Adrenal gland (tissue), 12 donors: ENCODE results near the gene CST6. TPM values are rescaled to one million over a fixed set of nuclear protein-coding genes. Genes with fewer than 3 reads are reported as not detected.
A peak's percentile ranks its signal among the peaks of the same experiment; 100 is the strongest.

Source experiments
- DNase-seq, 7 donors: peaks; one replicate each; pipeline ENCODE4 v3.0.0-alpha.2; 2019 to 2020
- H3K27ac ChIP-seq, 5 donors: fragments of 200-600 bp; sonication (generic) in 4 of 5; 1 replicate in 3 of 5; 2 replicates in 2 of 5; pipeline versions ENCODE4 v1.5.1 to v1.8.0; 2016 to 2020; ENCODE audit warnings: mild to moderate bottlenecking in 1 of 5
- H3K27me3 ChIP-seq: fragments of 200-600 bp; 2 replicates; pipeline ENCODE4 v1.8.0; 2021
- H3K36me3 ChIP-seq, 2 donors: fragments of 200-600 bp; replicated peaks in 1 of 2; 1 replicate in 1 of 2; 2 replicates in 1 of 2; pipeline versions ENCODE4 v1.5.1 to v1.8.0; 2018 to 2022
- H3K4me1 ChIP-seq, 2 donors: fragments of 200-600 bp; replicated peaks in 1 of 2; 1 replicate in 1 of 2; 2 replicates in 1 of 2; pipeline versions ENCODE4 v1.5.1 to v1.8.0; 2018 to 2021
- H3K4me3 ChIP-seq, 4 donors: fragments of 200-600 bp; sonication (generic) in 3 of 4; one replicate each; pipeline ENCODE4 v1.5.1; 2016 to 2018
- H3K9me3 ChIP-seq, 3 donors: fragments of 200-600 bp; sonication (generic) in 1 of 3; replicated peaks in 1 of 3; 1 replicate in 2 of 3; 2 replicates in 1 of 3; pipeline versions ENCODE4 v1.5.1 to v1.8.0; 2016 to 2021
- POLR2A ChIP-seq, 2 donors: fragments of 450-650 bp; IDR thresholded peaks; one replicate each; pipeline ENCODE4 v1.6.1; 2017; ENCODE audit warnings: antibody characterized with exemption in 2 of 2, mild to moderate bottlenecking in 2 of 2, moderate library complexity in 1 of 2
- WGBS, 4 donors: extraction: QIAGEN DNeasy Blood & Tissue Kit in 2 of 4; methylation state at CpG; one replicate each; pipeline versions ENCODE4 v1.1.5 to v1.1.7; 2013 to 2017; 5-methylcytosine and 5-hydroxymethylcytosine counted together
- intact Hi-C, 2 donors: fragments of 100-400 bp; cut with DNase I; formaldehyde crosslinking; loops; one replicate each; pipeline versions ENCODE4 v1.14.1 to v1.15.0; 2022 to 2023
- polyA plus RNA-seq, 3 donors: library from polyadenylated mRNA; stranded (reverse); fragments of 200-250 nt in 2 of 3; fragments of 350-450 nt in 1 of 3; fragmentation: Illumina TruSeq in 1 of 3; extraction: RNeasy Lipid Tissue Mini Kit (QIAGEN cat#74804) in 1 of 3; gene quantifications; one replicate each; pipeline ENCODE4 v1.2.3, GENCODE V29; 2013 to 2014
- total RNA-seq, 9 donors: library from RNA; depleted of rRNA in 4 of 9; stranded (reverse); fragments of >200 nt in 4 of 9; fragments of 120-200 nt in 1 of 9; fragmentation: NEBNext Ultra II Directional in 1 of 9; extraction: Animal tissue kit (Norgen Biotek cat#: 25700) in 1 of 9; gene quantifications; one replicate each; pipeline versions ENCODE4 v1.1.0 to v1.2.4, GENCODE V29; 2013 to 2023
- TF ChIP-seq, protein P1 (sequence below), 6 experiments: fragments of 450-650 bp in 4 of 6; fragments of 200-600 bp in 2 of 6; sonication (generic) in 1 of 6; IDR thresholded peaks; 1 replicate in 5 of 6; 2 replicates in 1 of 6; pipeline versions ENCODE4 v1.5.1 to v1.8.0; 2016 to 2021; ENCODE audit warnings: antibody characterized with exemption in 6 of 6, mild to moderate bottlenecking in 2 of 6, moderate library complexity in 1 of 6
- donor health status: healthy with polysubstance abuse.
- donor health status: Bipolar disorder and iron deficiency.
- donor health status: DM: yes; HTN: yes; CAD: no.
- donor health status: DM: no; HTN: no; CAD: no.
- donor health status: DM: no; HTN: no; CAD: no.
- donor health status: DM: yes; HTN: yes; CAD: no.

CST6 gene
- total and polyA plus RNA-seq, 12 donors: 0.24 to 0.55 TPM; not detected in 10

DNA sequence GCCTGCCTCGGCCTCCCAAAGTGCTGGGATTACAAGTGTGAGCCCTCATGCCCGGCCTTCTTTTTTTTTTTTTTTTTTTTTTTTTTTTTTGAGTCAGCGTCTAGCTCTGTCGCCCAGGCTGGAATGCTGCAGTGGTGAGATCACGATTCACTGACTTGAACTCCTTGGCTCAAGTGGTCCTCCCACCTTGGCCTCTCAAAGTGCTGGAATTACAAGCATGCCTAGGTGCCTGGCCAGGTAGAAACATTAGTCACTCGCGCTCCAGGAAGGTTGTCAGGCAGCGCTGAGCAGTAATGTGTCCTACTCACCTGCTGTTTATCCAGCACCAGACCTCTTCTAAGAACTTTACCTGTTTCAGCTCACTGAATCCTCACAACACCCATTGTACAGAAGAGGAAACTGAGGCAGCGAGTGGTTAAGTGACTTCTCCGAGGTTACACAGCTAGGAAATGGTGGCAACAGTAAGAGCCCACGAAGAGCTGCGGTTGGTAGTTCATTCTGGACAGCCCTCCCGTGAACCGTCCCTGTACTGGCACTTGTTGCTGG lies 496 bp upstream of the CST6 start:
- Histone ChIP-seq H3K4me1 (peaks cover 0 to 20% of the 10 kb centered on the region in 2 donors), H3K27ac (no peak overlapping the region), H3K4me3 (no peak overlapping the region), H3K27me3 (peaks cover 11% of the 10 kb centered on the region), H3K9me3 (no peaks in the 10 kb centered on the region), H3K36me3 (no peaks in the 10 kb centered on the region)
- WGBS, 4 donors: 41 to 50% (median 44%) methylated on average over 9 to 14 of the region's 14 CpGs
- intact Hi-C loops: no loop called here
- peak in 2 of 7 donors; percentile 47 to 50 for DNase-seq
- TF ChIP-seq POLR2A (IDR thresholded peaks at IDR 0.05): no peak
- TF ChIP-seq, protein P1, sequence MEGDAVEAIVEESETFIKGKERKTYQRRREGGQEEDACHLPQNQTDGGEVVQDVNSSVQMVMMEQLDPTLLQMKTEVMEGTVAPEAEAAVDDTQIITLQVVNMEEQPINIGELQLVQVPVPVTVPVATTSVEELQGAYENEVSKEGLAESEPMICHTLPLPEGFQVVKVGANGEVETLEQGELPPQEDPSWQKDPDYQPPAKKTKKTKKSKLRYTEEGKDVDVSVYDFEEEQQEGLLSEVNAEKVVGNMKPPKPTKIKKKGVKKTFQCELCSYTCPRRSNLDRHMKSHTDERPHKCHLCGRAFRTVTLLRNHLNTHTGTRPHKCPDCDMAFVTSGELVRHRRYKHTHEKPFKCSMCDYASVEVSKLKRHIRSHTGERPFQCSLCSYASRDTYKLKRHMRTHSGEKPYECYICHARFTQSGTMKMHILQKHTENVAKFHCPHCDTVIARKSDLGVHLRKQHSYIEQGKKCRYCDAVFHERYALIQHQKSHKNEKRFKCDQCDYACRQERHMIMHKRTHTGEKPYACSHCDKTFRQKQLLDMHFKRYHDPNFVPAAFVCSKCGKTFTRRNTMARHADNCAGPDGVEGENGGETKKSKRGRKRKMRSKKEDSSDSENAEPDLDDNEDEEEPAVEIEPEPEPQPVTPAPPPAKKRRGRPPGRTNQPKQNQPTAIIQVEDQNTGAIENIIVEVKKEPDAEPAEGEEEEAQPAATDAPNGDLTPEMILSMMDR (IDR thresholded peaks at IDR 0.05): no peak

DNA sequence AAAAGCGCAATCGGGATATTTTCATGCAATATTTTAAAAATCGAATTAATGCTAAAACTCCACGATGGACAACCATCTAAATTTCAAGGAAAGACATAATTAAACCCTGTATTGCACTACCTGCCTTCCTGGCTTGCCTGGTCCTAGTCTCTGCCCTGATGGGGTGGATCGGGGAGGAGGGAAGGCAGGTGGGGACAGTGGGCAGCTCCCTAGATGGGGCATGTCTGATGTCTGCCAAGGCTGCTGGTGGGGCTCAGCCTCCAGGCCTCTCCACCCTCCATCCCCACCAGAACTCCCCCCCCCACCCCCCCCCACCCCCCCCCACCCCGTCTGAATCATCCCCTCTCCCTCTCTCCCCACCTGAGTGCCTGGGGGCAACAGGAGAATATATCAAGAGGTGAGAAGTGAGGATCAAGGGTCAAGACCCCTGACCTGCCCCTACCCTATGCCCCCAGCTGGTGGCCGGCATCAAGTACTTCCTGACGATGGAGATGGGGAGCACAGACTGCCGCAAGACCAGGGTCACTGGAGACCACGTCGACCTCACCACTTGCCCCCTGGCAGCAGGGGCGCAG lies 650 bp downstream of the CST6 start:
- no peak overlapping the region for H3K27ac ChIP-seq
- TF ChIP-seq, protein P1 (IDR thresholded peaks at IDR 0.05): no peak
- TF ChIP-seq POLR2A (IDR thresholded peaks at IDR 0.05): no peak

GRCh38 chr11:66012946-66013761 lies 1.3 kb downstream of the CST6 start:
- TF ChIP-seq, protein P1 (IDR thresholded peaks at IDR 0.05): no peak
- no peak for TF ChIP-seq POLR2A (IDR thresholded peaks at IDR 0.05)
- Histone ChIP-seq H3K9me3 (no peaks in the 10 kb centered on the region), H3K27ac (no peak overlapping the region), H3K36me3 (no peaks in the 10 kb centered on the region), H3K4me1 (peaks cover 0 to 8% of the 10 kb centered on the region in 2 donors), H3K4me3 (no peak overlapping the region), H3K27me3 (peaks cover 11% of the 10 kb centered on the region)
- intact Hi-C loops: no loop called here
- DNase-seq: peak in 1 of 7 donors; percentile 29
- WGBS, 4 donors: 48 to 70% (median 57%) methylated on average over 4 to 12 of the region's 12 CpGs

More for the DNA sequence above, 650 bp downstream of the CST6 start:
- DNase-seq: no peak
- intact Hi-C loops: no loop called here
- 46 to 76% (median 49%) methylated on average over 7 to 12 of the region's 12 CpGs for WGBS, 4 donors
- no peaks in the 10 kb centered on the region for H3K9me3 ChIP-seq
- peaks cover 11% of the 10 kb centered on the region for H3K27me3 ChIP-seq
- H3K36me3 ChIP-seq: no peaks in the 10 kb centered on the region
- peaks cover 0 to 10% of the 10 kb centered on the region in 2 donors for H3K4me1 ChIP-seq
- peak overlapping the region in 1 of 4 donors; percentile 23 for H3K4me3 ChIP-seq

DNA sequence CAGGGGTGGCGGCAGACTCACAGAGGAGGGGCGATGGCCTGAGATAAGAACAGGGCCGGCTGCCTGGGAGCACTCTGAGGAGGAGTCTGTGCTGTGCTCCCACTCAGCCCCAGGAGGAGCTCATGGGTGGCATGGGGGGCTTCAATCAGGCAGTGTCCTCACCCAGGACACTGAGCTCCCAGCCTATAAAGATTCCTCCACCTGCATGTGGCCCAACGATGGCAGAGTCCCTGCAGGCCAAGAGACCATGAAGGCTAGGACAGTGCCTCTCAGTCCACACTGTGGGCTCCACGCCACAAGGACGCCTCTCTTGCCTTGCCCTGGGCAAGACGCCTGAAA lies 1.9 kb downstream of the CST6 start:
- 62 to 77% (median 69%) methylated on average over 6 to 7 of the region's 7 CpGs; no CpG with 5 or more reads in 1 of the 4 donors for WGBS, 4 donors
- no peak overlapping the region for H3K27ac ChIP-seq
- intact Hi-C loops: no loop called here

More for the DNA sequence above, 1.9 kb downstream of the CST6 start:
- Histone ChIP-seq H3K27me3 (peaks cover 11% of the 10 kb centered on the region), H3K36me3 (no peaks in the 10 kb centered on the region), H3K4me3 (no peak overlapping the region), H3K9me3 (no peaks in the 10 kb centered on the region), H3K4me1 (peaks cover 0 to 8% of the 10 kb centered on the region in 2 donors)
- no peak for DNase-seq
- TF ChIP-seq POLR2A (IDR thresholded peaks at IDR 0.05): no peak
- TF ChIP-seq, protein P1 (IDR thresholded peaks at IDR 0.05): no peak
